A549 (cell line): ENCODE measurements around the gene PAQR7. TPM values are rescaled to one million over a fixed set of nuclear protein-coding genes. Genes with fewer than 3 reads are reported as not detected.

ENCODE experiments used
- ATAC-seq, 2 experiments: fragments of 200-7000 bp in 1 of 2; fragments of >200 bp in 1 of 2; cut with Nextera tagmentation in 1 of 2; cut with Tn5 transposase in 1 of 2; 3 replicates each; pipeline versions ENCODE4 v1.8.0 to v1.9.1; 2018 to 2020; ENCODE audit warnings: mild to moderate bottlenecking in 1 of 2, moderate library complexity in 1 of 2
- CTCF ChIA-PET: fragments of 300-600 bp; sonication (Branson Sonifier 250); formaldehyde crosslinking; extraction: SDS; loops from one replicate; lab custom pipeline; 2021; ENCODE audit warnings: antibody characterized with exemption, inconsistent platforms; lab: Yijun Ruan, JAX
- POLR2A ChIA-PET: fragments of 350-600 bp; formaldehyde crosslinking; extraction: SDS; loops from one replicate; lab custom pipeline; 2021; ENCODE audit warnings: antibody characterized with exemption, inconsistent platforms; lab: Yijun Ruan, JAX
- DNase-seq, 2 experiments: peaks; one replicate each; pipeline versions ENCODE4 v3.0.0 to v3.0.0-alpha.2; 2011 to 2016; ENCODE audit warnings: low read depth in 1 of 2, low spot score in 1 of 2
- FAIRE-seq: peaks from 2 replicates; lab custom pipeline; 2011; peaks lifted over from hg19 to GRCh38; lab: Jason Lieb, UNC
- H3K27ac ChIP-seq, 2 experiments: fragments of >200 bp; sonication (Bioruptor Twin); formaldehyde crosslinking; 3 replicates each; pipeline ENCODE4 v1.5.1; 2016 to 2017
- H3K4me1 ChIP-seq: fragments of >200 bp; sonication (Bioruptor Twin); formaldehyde crosslinking; 3 replicates; pipeline ENCODE4 v1.6.1; 2016
- H3K4me2 ChIP-seq: fragments of >200 bp; sonication (Bioruptor Twin); formaldehyde crosslinking; 3 replicates; pipeline ENCODE4 v1.6.1; 2016
- H3K4me3 ChIP-seq: fragments of >200 bp; sonication (Bioruptor Twin); formaldehyde crosslinking; 3 replicates; pipeline ENCODE4 v1.5.1; 2016
- H3K9me3 ChIP-seq: fragments of >200 bp; sonication (Bioruptor Twin); formaldehyde crosslinking; 3 replicates; pipeline ENCODE4 v1.6.1; 2016
- ATOH8 ChIP-seq: fragments of 250-450 bp; sonication (Bioruptor Pico); IDR thresholded peaks from 2 replicates; pipeline ENCODE4 v1.5.0; 2020; ENCODE audit warnings: low read depth, mild to moderate bottlenecking, moderate library complexity
- BHLHE40 ChIP-seq: IDR thresholded peaks from 2 replicates; pipeline ENCODE4 v1.6.1; 2012; ENCODE audit warnings: low read depth, low read length, inconsistent platforms
- CHD4 ChIP-seq: fragments of 200-600 bp; sonication (generic); IDR thresholded peaks from 2 replicates; pipeline ENCODE4 v1.6.1; 2016; ENCODE audit warnings: antibody characterized with exemption, mild to moderate bottlenecking, borderline replicate concordance
- E2F6 ChIP-seq: IDR thresholded peaks from 2 replicates; pipeline ENCODE4 v1.6.1; 2012; ENCODE audit warnings: low read depth, borderline replicate concordance
- ESRRA ChIP-seq: fragments of 150-350 bp; IDR thresholded peaks from 2 replicates; pipeline ENCODE4 v1.6.1; 2014; ENCODE audit warnings: mild to moderate bottlenecking, low read length, borderline replicate concordance
- FOSL2 ChIP-seq, 2 experiments: fragments of 450-650 bp in 1 of 2; fragments of >200 bp in 1 of 2; sonication (Bioruptor Twin) in 1 of 2; formaldehyde crosslinking; IDR thresholded peaks; 2 replicates each; pipeline versions ENCODE4 v1.5.0 to v1.6.1; 2016 to 2020; ENCODE audit warnings: mild to moderate bottlenecking in 1 of 2, moderate library complexity in 1 of 2
- HOXA7 ChIP-seq: fragments of 250-450 bp; sonication (Bioruptor Pico); IDR thresholded peaks from 2 replicates; pipeline ENCODE4 v1.5.0; 2020; ENCODE audit warnings: mild to moderate bottlenecking, moderate library complexity
- JUN ChIP-seq, 2 experiments: fragments of >200 bp; sonication (Bioruptor Twin); formaldehyde crosslinking; IDR thresholded peaks; 2 replicates in 1 of 2; 3 replicates in 1 of 2; pipeline ENCODE4 v1.6.1; 2016 to 2017
- KDM1A ChIP-seq: fragments of 200-600 bp; sonication (generic); IDR thresholded peaks from 2 replicates; pipeline ENCODE4 v1.6.1; 2016; ENCODE audit warnings: low read depth, mild to moderate bottlenecking
- POLR2AphosphoS2 ChIP-seq: conservative IDR thresholded peaks from 2 replicates; pipeline ENCODE4 v1.6.1; 2012; ENCODE audit warnings: low read length, improper control_type of control experiment, inconsistent platforms
- RFX5 ChIP-seq: fragments of 450-650 bp; IDR thresholded peaks from 2 replicates; pipeline ENCODE4 v1.7.1; 2014; ENCODE audit warnings: antibody characterized with exemption, mild to moderate bottlenecking, moderate library complexity
- SREBF2 ChIP-seq: fragments of 450-650 bp; IDR thresholded peaks from 2 replicates; pipeline ENCODE4 v1.6.1; 2014; ENCODE audit warnings: mild to moderate bottlenecking, moderate library complexity
- ZNF302 ChIP-seq: fragments of 250-450 bp; sonication (Bioruptor Pico); IDR thresholded peaks from 2 replicates; pipeline ENCODE4 v1.9.0; 2021; ENCODE audit warnings: inconsistent platforms, mild to moderate bottlenecking, moderate library complexity
- WGBS: methylation state at CpG from one replicate; pipeline ENCODE4 v1.1.6; 2017; ENCODE audit errors: missing lambda C conversion rate; 5-methylcytosine and 5-hydroxymethylcytosine counted together
- polyA plus RNA-seq, 4 experiments: library from polyadenylated mRNA; depleted of rRNA in 3 of 4; stranded (reverse); fragments of >200 nt; fragmentation: RNase III in 1 of 4; extraction: RNeasy Plus Mini Kit Qiagen cat#74134 plus additional on column Dnase treatment in 1 of 4; gene quantifications; 2 replicates in 3 of 4; 3 replicates in 1 of 4; pipeline ENCODE4 v1.2.3, GENCODE V29; 2011 to 2017
- TF ChIP-seq, protein P1 (sequence below): fragments of 250-450 bp; sonication (Bioruptor Pico); IDR thresholded peaks from 2 replicates; pipeline ENCODE4 v1.5.0; 2021; ENCODE audit warnings: mild to moderate bottlenecking, moderate library complexity, borderline replicate concordance
- TF ChIP-seq, protein P2 (sequence below): fragments of 450-650 bp; IDR thresholded peaks from 2 replicates; pipeline ENCODE4 v1.6.1; 2014; ENCODE audit warnings: antibody characterized with exemption
- TF ChIP-seq, protein P3 (sequence below): IDR thresholded peaks from 2 replicates; pipeline ENCODE4 v1.6.1; 2012

Gene PAQR7
- polyA plus RNA-seq, 2 of the 4 experiments (the other 2 are of a cell fraction) = 2.3 to 6.0 TPM

DNA sequence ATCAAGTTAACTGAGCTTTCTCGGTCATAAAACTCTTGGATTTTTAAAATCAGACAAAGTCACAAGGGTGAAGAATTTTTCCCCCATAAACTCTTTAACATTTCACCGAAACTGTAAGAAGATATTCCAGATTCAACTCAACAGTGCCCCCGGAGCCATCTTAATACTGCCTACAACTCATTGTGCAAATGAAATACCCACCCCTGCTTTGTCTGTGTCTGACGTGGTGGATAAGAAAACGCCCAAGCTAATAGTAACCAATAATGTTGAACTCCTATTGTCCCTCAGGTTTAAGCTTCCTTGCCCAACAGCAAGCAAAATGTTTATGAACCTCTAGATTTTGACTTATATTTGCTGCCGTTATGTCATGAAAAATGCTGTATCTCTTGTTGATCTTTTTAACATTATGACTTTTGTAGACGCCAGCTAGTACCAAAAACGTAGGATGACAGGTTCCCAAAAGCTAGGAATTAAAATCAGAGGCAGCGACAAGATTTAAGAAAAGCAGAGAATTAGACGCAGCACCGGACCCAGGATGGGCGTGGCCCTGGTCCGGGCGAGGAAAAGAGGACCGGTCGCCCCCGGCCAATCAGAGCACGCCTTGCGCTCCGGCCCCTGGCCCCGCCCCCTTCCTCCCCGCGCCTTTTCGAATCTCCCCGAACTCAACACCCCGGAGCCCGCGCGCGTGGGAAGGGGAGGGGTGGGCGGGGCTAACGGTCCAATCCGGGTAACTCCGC is 29.6 kb upstream of the PAQR7 start:
- peak overlapping the region; percentile 78 to 95 for H3K27ac ChIP-seq
- no peak for TF ChIP-seq SREBF2
- TF ChIP-seq KDM1A = no peak
- no peak for TF ChIP-seq FOSL2 (IDR thresholded peaks at IDR 0.05)
- no peak for TF ChIP-seq FOSL2 (CRISPR knock-in tag; IDR thresholded peaks at IDR 0.05)
- no peak for TF ChIP-seq BHLHE40
- TF ChIP-seq CHD4 = no peak
- no peak for TF ChIP-seq ESRRA
- TF ChIP-seq, protein P1, sequence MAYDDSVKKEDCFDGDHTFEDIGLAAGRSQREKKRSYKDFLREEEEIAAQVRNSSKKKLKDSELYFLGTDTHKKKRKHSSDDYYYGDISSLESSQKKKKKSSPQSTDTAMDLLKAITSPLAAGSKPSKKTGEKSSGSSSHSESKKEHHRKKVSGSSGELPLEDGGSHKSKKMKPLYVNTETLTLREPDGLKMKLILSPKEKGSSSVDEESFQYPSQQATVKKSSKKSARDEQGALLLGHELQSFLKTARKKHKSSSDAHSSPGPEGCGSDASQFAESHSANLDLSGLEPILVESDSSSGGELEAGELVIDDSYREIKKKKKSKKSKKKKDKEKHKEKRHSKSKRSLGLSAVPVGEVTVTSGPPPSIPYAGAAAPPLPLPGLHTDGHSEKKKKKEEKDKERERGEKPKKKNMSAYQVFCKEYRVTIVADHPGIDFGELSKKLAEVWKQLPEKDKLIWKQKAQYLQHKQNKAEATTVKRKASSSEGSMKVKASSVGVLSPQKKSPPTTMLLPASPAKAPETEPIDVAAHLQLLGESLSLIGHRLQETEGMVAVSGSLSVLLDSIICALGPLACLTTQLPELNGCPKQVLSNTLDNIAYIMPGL = no peak
- no peak for TF ChIP-seq ATOH8 (CRISPR knock-in tag)
- no peak for TF ChIP-seq HOXA7 (CRISPR knock-in tag)
- no peak for TF ChIP-seq ZNF302 (CRISPR knock-in tag)
- TF ChIP-seq, protein P2, sequence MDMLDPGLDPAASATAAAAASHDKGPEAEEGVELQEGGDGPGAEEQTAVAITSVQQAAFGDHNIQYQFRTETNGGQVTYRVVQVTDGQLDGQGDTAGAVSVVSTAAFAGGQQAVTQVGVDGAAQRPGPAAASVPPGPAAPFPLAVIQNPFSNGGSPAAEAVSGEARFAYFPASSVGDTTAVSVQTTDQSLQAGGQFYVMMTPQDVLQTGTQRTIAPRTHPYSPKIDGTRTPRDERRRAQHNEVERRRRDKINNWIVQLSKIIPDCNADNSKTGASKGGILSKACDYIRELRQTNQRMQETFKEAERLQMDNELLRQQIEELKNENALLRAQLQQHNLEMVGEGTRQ = no peak
- no peak for TF ChIP-seq RFX5
- TF ChIP-seq, all 56 proteins: peak for 0
- H3K9me3 ChIP-seq = no peaks in the 10 kb centered on the region
- DNase-seq (peak; percentile 75 to 88), FAIRE-seq (no peak), ATAC-seq (peak; percentile 91 to 92)
- peak overlapping the region; percentile 93 for H3K4me3 ChIP-seq
- peak overlapping the region; percentile 98 for H3K4me2 ChIP-seq
- POLR2A ChIA-PET = interaction anchor here (0.5 to 1.3 kb wide), 4 partner anchors 10 to 474 kb away, joined by 3 to 8 read pairs (median 6); partner anchors contain the start of gene MACO1
- peaks cover 21% of the 10 kb centered on the region for H3K4me1 ChIP-seq
- CTCF ChIA-PET = interaction anchor here (0.6 to 5.5 kb wide), 4 partner anchors 9 to 76 kb away, joined by 3 to 35 read pairs (median 4); no protein-coding TSS in a partner anchor
- whole genome bisulfite sequencing = 3% methylated on average over 12 of the region's 34 CpGs

DNA sequence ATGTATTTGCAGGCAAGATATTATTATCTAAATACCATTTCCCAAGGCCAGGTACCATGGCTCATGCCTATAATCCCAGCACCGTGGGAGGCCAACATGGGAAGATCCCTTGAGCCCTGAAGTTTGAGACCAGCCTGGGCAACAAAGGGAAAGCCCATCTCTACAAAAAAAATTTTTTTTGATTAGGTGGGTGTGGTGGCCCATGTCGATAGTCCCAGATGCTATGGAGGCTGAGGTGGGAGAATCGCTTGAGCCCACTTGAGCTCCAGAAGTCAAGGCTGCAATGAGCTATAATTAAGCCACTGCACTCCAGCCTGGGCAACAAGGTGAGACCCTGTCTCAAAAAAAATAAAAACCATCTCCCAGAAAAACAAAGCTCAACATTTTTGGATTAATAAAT is 28.5 kb upstream of the PAQR7 start:
- H3K4me1 ChIP-seq = peaks cover 21% of the 10 kb centered on the region
- 90% methylated on average over 3 of the region's 3 CpGs for WGBS
- peak overlapping the region; percentile 93; the same call in 1 of the 3 replicates for H3K4me3 ChIP-seq
- ChIA-PET CTCF (interaction anchor here (1.0 to 5.5 kb wide), 4 partner anchors 8 to 94 kb away, joined by 3 to 35 read pairs (median 6); partner anchors contain the start of gene PAFAH2), POLR2A (no interaction called here)
- FAIRE-seq (no peak), ATAC-seq (no peak), DNase-seq (no peak)
- no peak for TF ChIP-seq JUN (IDR thresholded peaks at IDR 0.05)
- H3K27ac ChIP-seq = no peak overlapping the region
- peak overlapping the region; percentile 98 for H3K4me2 ChIP-seq
- H3K9me3 ChIP-seq = no peaks in the 10 kb centered on the region

DNA sequence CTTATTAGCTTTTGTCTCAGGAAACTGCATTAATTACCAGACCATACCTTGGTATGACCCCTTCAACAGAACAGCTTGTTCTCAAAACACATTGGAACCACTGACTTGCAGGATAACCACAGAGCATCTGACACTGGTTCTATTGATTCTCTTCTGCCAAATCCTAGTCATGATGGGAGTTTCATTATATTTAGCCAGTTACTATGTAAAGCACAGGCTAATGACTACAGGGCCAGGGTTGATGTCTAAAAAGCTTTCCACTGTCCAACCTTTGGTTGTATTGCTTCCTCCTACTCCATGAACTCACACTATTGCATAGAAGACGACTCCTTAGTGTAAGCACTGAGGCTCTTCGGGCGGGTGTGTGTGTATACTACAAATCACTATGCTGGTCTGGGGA is 27.0 kb upstream of the PAQR7 start:
- no peak overlapping the region for H3K27ac ChIP-seq
- H3K9me3 ChIP-seq = no peaks in the 10 kb centered on the region
- WGBS = 97% methylated on average over 3 of the region's 3 CpGs
- H3K4me2 ChIP-seq = no peak overlapping the region
- no peak overlapping the region for H3K4me3 ChIP-seq
- peaks cover 21% of the 10 kb centered on the region for H3K4me1 ChIP-seq
- ATAC-seq (no peak), DNase-seq (no peak), FAIRE-seq (no peak)
- no peak for TF ChIP-seq BHLHE40
- TF ChIP-seq, protein P3, sequence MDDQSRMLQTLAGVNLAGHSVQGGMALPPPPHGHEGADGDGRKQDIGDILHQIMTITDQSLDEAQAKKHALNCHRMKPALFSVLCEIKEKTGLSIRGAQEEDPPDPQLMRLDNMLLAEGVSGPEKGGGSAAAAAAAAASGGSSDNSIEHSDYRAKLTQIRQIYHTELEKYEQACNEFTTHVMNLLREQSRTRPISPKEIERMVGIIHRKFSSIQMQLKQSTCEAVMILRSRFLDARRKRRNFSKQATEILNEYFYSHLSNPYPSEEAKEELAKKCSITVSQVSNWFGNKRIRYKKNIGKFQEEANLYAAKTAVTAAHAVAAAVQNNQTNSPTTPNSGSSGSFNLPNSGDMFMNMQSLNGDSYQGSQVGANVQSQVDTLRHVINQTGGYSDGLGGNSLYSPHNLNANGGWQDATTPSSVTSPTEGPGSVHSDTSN = no peak
- no peak for TF ChIP-seq POLR2AphosphoS2
- TF ChIP-seq E2F6 = no peak
- ChIA-PET POLR2A (no interaction called here), CTCF (interaction anchor here (0.7 to 5.5 kb wide), 4 partner anchors 6 to 224 kb away, joined by 3 to 35 read pairs (median 3); partner anchors contain the start of gene PAFAH2)
